Sciatic nerve (tissue), 2 donors: ENCODE measurements around the gene CRABP2. TPM values are rescaled to one million over a fixed set of nuclear protein-coding genes. Genes with fewer than 3 reads are reported as not detected.
A peak's percentile ranks its signal among the peaks of the same experiment; 100 is the strongest.

Experiments used
- ATAC-seq: fragments of 200-7000 bp; cut with Tn5 transposase; one replicate; pipeline ENCODE4 v1.9.1; 2020; ENCODE audit warnings: mild to moderate bottlenecking, moderate library complexity
- DNase-seq: peaks from one replicate; pipeline ENCODE4 v3.0.0-alpha.2; 2020; ENCODE audit warnings: low spot score
- intact Hi-C: fragments of 100-400 bp; cut with DNase I; formaldehyde crosslinking; loops from one replicate; pipeline ENCODE4 v1.14.2; 2022
- total RNA-seq: library from RNA; stranded (reverse); fragmentation: NEBNext Ultra II Directional; extraction: Animal tissue kit (Norgen Biotek cat#: 25700); gene quantifications from one replicate; pipeline ENCODE4 v1.2.1, GENCODE V29; 2021
- donor health status: DM: no; HTN: no; CAD: no.
- donor health status: DM: no; HTN: no; CAD: no.

The CRABP2 gene
- total RNA-seq, 1 donor from 2014 or later = 40.0 TPM

DNA sequence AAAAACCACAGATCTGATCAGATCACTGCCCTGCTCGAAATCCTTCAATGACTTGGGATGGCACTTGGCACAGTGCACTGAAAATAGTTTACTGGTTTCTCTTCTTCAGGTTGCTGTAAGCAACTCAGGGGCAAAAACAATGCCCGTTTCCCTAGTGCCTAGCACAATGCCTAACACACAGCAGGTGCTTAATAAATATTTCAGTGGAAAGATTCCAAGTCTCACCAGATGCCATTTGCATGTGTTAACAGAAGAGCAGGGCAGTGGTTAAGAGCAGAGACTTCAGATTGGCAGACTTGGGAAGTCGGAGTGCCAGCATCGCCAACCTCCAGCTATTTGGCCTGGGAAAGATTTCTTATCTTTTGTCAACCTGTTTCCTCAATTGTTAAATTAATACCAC is 12.0 kb upstream of the CRABP2 start:
- ATAC-seq = no peak
- no peak for DNase-seq
- intact Hi-C loops = no loop called here

DNA sequence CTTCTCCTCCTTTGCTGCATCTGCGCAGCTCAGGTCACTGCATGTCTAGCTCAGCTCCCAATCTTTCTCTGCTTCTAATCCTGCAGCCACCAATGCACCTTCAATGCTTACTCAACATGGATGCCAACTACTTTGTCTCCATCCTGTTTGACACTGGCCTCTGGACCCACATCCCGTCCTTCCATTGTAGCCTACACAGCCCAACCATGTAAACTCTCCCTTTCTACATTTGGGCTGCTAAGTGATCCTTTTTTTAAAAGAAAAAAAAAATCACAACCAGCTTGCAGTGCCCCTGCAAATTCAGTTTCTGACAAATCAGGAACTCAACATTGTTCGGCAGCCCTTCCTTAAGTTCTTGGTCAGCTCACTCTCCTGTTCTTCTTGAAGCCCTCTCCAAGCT is 9.4 kb upstream of the CRABP2 start:
- intact Hi-C loops = no loop called here
- ATAC-seq (no peak), DNase-seq (no peak)

DNA sequence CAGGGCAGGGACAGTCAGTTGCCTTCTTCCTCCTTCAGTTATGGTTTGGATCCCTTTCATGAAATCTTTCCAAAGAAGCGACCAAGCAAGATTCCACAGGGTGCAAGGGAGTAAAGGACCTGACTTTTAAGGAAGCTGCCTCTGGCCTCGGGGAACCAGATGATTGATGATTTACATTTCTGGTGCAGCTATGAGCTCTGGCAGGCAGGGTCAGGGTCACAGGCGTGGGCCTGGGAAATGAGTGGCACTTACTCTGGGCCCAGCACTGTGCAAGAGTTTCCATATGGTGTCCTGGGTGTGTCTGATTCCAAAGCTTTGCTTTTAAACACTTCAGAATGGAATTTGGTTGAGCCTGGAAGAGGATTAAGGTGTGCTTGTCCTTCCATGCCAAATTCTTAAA is 7.2 kb upstream of the CRABP2 start:
- intact Hi-C loops = no loop called here
- ATAC-seq (no peak), DNase-seq (no peak)

DNA sequence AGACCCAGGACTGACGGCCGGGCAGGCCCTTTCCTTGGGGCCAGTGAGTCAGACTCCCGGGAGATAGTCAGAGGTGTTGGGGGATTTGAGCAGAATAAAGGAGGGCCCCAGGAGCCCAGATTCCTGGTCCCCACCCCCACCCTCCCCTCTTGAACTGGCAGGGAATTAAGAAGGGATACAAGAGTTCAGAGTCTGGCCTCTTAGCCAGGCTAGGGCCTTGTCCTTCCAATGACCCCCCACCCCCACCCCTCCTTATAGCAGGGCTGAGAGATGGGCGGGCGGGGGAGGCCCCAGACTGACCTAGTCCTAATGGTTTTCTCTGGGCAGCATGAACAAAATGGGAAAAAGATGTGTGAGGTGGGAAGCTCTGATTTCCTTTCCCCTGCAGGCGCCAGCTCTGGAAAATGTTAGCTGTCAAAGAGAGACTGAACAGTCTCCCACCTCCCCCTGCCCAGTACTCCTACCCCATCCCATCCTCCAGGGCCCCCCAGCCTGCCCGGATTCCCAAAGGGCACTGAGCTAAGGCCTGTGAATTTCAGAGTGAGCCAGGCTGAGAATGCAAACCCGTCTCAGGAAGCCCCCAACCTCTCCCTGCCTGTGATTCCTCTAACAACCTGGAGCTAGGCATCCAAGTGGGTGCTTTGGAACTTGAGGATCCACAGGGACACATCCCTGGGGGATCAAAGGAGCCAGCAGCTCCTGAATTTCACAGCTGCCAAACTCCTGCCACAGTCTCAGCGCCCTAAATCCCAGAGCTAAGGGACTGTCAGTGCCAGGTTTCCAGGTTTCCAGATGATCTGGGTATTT is 5.8 kb upstream of the CRABP2 start:
- ATAC-seq (no peak), DNase-seq (no peak)
- intact Hi-C loops = no loop called here

DNA sequence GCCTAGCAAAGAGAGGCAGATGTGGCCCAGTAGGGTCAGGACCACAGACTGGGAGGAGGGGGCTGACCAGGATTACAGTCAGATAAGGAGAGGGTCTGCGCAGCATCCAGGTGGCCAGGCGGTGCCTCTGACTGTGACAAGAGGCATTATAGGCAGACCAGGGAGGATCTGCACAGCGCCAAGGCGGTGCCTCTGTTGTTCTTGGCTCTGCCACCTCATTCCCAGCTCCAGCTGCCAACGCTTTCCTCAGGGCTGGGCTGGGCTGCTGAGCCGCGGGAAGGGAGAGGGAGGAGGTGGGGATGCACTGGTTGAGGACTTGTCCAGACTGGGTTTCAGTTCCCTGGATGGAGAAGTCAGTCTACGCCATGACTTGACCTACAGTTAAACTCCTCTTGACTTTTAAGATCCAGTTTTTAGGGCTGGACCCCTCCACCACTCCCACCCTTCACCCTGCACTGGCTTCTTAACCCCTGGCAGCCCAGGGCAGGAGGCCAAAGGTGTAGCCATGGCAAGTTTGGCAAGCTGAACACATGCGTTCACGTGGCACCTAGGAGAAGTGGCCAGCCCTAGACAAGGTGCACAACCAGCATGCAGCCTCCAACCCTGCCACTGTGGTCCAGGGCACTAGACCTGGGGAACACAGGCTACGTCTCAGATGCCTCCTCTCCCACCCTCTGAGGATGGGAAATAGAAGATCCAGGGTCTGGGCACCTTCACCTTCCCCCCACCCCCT is 4.5 kb upstream of the CRABP2 start:
- intact Hi-C loops = no loop called here
- peak; percentile 63 for ATAC-seq
- peak; percentile 74 for DNase-seq

DNA sequence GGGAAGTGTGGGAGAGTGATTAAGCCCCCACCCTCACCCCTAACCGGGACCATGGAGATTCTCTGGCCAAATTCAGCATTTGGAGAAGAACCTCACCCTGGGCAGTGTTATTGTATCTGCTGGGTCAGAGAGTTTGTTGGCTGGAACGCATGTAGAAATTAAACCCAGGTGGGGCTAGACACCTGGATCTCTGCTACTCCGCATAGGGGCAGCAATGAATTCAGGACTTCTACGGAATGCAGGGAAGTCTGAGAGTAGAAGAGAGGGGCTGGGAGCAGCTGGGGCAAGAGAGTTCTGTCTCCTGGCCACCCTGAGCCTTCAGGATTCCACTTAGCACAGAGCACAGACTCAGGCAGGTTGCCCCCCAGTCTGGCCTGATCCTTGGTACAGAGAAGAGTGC is 3.6 kb upstream of the CRABP2 start:
- intact Hi-C loops = no loop called here
- ATAC-seq = no peak
- DNase-seq = no peak

DNA sequence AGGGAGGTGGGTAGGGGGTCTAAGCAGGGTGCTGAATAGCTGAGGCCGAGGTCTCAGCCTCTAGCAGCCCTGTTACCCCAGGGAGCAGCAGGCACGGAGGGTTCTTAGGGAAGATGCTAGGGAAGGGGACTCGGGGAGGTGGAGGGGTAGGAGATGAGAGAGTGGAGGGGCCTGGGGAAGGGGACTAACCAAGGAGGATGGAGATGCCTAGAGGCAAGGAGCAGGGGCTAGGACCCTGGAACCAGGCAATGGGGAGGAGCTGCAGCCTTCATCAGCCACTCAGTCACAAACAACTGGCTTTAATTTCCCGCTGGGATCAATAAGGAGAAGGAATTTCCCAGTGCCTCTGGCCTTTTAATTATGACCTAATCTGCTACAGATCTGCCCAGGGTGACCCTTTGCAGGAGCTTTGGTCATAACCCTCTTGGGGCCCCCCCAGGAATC is 2.9 kb upstream of the CRABP2 start:
- intact Hi-C loops = no loop called here
- ATAC-seq (no peak), DNase-seq (no peak)

DNA sequence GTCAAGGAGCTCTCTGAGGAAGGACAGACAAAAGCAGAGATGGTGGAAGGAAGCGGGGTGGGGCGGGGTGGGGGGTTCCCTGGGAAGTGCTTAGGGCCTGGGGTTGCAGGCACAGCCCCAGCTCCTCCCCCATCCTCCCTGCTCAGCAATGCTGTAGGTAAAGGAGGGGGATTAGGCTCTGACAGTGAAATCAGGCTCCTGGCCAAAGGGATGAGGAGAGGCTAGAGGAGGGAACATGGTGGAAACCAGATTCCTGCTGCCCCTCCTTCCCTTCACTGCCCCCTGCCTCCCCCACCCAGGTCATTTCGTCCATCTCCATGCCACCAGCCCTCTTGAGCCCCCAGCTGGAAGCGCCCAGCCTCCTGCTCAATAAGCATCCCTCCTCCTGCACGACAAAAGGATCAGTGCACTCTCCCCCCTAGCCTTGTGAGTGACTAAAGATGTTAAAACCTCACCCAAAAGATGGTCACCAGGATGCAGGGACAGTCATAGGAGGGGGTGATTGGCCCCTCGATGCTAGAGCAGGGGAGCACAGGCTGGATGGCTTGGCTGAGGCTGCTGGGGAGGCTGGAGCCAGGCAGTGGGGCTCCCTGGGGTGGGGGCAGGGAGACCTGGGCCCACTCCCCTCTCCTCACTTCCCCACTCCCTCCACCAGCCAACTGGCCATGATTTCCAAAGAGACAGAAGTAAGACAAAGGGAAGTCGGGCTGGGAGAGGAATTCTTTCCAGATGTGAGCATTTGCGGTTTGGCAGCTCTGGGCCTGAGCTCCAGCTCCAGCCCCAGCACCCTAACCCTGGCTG is 2.2 kb upstream of the CRABP2 start:
- ATAC-seq (peak; percentile 45), DNase-seq (no peak)
- intact Hi-C loops = no loop called here

DNA sequence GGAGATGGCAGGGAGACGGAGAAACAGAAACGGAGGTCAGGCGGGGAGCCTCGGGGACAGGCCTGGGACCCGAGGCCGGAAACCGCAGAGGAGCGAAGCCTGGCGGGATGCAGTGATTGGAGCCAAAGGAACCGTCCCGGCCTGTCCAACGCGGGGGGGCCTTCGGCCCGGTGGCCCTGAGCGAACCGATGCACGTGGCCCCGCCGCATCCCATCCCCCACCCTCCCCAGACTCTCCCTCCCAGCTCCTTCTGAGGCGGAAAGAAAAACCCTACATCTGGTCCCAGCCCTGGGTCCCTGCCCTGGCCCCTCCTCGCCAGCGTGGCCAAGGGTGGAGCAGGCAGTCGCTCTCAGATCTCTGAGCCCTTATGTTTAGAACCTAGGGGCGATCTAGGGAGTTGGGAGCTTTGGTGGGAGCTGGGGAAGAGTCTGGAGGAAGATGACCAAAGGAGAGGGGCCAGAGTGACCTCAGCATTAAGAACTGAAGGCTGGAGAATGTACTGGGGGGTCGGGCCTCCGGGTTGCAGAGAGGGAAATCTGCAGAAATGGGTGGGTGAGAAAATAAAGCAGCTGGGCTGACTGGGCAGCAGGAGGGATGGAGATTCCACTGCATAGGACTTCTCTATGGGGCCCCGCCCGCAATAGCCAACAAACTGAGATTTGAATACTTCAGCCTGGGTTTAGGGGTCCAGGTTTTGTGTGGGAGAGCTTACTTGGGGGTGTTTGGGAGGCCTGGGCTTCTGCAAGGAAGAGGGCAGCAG is 1.5 kb upstream of the CRABP2 start:
- ATAC-seq (peak; percentile 83), DNase-seq (peak; percentile 91)
- intact Hi-C loops = no loop called here

DNA sequence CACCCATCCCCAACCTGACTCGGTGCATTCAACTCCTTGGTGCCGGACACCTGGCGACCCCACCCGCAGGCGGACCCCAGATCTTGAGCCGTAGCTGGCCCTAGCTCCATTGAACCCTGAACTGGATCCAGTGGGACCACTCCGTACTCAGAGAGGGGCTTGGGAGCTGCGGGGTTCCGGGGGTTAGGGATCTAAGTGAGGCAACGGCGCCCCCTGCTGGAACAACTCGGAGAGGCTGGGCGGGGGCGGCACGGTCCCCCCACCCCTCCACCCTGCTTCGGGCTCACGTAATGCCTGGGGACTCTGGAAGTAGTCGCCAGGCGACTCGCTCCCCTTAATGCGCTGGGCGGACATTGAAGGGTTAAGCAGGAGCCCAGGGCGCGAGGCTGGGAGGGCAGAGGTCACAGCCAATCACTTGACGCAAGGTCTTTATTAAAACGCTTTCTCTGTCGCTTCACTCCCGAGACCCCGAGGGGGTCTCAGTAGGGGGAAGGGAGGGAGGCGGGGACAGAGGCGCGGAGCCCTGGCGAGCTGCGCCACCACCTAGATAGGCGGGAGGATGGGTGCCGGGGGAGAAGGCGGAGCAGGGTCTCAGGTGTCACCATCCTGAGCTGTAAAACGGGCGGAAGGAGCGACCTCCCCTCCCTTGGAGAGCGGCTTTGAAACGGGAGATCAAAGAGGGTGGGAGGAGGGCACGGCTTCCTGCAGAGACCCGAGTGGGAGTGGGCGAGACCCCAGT is 704 bp upstream of the CRABP2 start:
- DNase-seq = peak; percentile 86
- intact Hi-C loops = no loop called here
- peak; percentile 76 for ATAC-seq

DNA sequence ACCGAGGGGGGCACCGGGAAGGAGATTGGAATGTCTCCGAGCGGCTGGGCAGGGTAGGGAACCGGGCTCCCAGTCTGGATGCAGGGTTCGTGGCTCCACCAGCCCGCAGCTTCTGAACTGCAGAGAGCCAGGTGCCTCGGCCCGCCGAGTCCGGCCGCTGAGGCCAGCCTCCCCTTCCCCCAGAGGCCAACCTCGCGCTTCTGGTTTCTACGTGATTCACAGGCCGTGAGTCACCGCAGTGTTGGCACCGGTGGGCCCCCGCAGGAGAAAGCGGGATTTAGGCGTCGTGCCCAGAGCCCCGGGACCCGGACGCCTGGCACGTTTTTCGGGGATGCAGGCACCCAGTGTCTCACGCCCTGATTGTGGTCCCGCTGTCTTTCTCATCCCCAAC is 458 bp downstream of the CRABP2 start:
- intact Hi-C loops = no loop called here
- ATAC-seq (peak; percentile 13), DNase-seq (peak; percentile 80)

DNA sequence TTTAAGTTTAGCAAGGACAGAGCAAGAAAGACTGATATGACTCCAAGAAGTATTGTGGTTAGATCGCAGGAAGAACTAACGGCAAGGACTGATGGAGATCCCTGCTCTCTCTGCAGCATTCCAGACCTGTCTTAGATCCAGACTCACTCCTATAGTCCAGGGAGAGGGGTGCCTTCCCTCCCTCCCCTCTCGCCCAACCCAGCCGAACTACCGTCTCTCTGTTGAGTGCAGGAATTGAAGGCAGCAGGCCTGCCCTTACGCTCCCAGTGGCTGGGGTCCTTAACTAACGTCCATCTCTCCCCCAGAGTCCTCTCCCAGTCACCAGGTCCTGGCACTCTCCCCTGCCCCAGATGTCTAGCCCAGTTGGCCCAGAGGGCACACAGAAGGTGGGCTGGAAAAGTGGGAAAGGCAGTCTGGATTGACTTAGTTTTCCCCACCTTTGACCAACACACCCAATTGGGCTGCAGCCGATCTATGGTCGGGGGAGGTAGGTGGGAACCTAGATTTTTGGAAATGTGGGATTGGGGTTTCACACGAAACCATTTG is 1.1 kb downstream of the CRABP2 start:
- ATAC-seq = no peak
- intact Hi-C loops = no loop called here
- DNase-seq = no peak

DNA sequence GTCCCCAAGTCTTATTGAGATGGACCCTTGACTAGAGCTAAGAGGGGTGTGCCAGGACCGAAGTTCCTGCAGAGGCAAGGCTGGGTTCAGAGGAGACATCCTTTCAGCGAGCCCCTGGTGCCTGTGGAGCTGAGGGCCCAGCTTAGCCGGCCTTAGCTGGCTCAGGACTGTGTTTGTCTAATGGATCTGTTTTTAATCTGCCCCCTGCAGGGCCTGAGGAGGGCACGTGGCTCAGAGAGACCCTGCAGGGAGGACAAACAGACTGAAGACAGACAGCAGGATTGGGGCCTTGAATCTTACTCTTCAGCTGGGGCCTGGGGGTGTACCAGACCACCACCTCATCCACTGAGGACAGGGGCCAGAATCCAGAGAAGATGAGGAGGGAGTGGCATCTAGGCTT is 1.6 kb downstream of the CRABP2 start:
- intact Hi-C loops = no loop called here
- DNase-seq (no peak), ATAC-seq (no peak)

DNA sequence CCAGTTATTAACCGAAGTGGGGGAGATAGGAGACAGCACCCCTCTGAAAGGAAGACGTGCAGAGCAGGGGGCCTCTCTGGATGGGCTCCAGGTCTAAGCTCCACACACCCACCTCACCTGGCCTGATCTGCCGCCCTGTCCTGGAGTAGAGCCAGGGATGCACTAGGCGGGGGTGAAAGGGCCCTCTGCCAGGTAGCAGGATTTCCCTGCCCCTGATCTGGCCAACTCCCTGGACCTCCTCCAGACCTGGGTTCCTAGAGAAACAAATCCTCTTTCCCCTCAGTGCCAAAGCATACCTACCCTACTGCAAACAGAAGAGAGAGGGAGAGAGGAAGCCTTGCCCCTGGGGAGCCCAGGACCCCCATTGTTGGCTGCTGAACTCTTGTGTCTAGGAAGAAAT is 2.0 kb downstream of the CRABP2 start:
- intact Hi-C loops = no loop called here
- no peak for DNase-seq
- no peak for ATAC-seq

DNA sequence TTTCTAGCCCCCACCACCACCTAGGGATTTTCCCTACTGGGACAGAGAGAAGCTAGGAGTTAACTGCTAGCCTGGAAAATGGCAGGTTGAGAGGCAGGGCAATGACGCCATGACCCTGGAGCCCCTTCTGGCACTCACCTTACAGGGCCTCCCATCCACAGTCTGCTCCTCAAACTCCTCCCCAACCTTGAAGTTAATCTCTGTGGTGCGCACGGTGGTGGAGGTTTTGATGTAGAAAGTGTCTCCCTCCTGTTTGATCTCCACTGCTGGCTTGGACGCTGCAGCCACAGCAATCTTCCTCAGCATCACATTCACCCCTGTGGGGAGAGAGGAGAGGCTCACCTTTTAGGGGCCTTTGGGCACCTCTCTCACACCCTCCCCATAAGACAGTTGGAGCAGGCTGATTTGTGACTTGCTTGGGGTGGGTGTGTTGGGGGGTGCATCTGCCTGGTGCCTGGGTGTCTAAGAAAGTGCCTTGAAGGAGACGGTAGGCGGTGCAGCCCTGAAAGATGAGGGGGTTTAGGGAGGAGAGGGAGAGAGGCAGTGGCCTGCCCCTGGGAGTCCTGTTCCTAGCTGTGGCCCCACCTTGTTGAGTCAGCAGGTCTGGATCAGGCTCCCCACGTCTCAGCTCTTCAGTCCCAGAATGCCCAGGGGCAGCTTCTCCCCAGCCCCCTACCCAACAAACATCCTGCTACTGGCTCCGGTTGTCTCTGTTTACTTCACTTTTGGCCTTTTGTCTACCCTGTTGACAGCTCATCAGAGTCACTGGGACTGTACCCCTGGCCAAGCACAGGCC is 4.4 kb downstream of the CRABP2 start:
- no peak for ATAC-seq
- intact Hi-C loops = no loop called here
- no peak for DNase-seq

DNA sequence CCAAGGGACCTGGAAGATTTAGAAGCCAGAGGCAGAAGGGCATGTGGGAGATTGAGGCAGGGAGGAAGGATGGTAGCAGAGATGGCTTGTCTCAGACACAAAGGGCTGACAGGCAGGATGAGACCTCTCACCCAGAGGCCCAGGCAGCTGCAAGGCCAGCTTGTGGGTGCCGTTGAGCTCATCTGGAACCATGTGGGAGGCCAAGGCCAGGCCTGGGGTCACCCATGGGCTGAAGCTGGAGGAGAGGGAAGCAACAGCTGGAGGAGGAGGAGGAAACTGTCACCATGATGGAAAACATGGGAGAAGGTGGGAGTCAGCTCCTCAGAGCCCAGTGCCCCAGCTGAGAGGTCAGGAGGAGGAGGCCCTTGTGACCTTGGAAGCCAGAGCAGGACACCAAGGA is 6.4 kb downstream of the CRABP2 start:
- intact Hi-C loops = loop anchor here (10.0 kb wide), 1 partner anchor 166 kb away; the partner anchor contains the start of gene NTRK1
- ATAC-seq (no peak), DNase-seq (no peak)

DNA sequence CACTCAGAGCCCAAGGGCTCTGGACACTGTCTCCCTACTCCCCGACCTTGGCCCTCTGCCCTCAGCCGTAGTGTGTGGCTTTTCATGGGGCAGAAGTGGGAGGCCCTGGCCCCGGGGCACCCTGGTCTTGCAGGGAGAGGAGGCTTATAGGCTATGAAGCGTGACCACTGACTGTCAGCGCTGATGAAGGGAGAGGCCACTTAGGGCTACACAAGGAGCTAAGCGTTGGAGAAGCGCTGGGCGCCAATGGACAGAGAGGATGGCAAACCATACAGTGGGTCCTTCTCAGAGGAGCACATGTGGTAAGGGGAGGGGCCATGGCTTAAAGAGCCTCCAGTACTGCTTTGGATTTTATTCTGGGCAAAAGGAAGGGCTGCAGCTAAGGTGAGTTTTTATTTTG is 7.9 kb downstream of the CRABP2 start:
- DNase-seq (no peak), ATAC-seq (no peak)
- intact Hi-C loops = loop anchor here (10.0 kb wide), 1 partner anchor 167 kb away; the partner anchor contains the start of gene NTRK1
